HG02759 (cell line): ENCODE measurements around the gene MAP3K14.
A peak's percentile ranks its signal among the peaks of the same experiment; 100 is the strongest.

Experiments used
- ATAC-seq: cut with Tn5 transposase; IDR thresholded peaks from one replicate; pipeline ENCODE4 v1.9.1; 2021; ENCODE audit warnings: mild to moderate bottlenecking, moderate library complexity; ENCODE audit not compliant: unreplicated experiment

Gene MAP3K14

DNA sequence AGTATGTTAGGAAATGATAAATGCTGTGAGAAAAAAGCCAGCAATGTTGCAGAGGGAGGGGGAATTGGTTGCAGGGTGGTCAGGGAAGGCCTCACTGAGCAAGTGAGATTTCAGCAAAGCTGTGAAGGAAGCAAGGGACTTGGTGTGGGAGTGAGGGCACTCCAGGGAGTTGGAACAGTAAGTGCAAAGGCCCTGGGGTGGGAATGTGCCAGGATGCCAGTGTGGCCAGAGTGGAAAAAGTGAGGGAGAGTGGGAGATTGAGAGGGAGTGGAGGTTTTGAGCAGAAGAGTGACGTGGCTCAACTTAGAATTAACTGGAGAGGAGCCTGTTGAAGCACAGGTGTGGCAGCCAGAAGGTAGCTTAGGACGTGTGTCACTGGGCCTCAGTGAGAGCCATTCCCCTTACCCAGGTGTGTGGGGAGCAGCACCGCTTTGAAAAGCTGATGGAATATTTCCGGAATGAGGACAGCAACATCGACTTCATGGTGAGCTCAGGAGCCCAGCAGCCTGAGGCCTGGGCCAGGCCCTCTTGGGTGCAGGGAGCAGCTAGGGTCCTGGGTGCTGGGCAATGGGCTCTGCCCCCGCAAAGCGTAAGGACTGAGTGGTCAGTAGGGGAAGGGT is 78.6 kb downstream of the MAP3K14 start:
- no peak for ATAC-seq

DNA sequence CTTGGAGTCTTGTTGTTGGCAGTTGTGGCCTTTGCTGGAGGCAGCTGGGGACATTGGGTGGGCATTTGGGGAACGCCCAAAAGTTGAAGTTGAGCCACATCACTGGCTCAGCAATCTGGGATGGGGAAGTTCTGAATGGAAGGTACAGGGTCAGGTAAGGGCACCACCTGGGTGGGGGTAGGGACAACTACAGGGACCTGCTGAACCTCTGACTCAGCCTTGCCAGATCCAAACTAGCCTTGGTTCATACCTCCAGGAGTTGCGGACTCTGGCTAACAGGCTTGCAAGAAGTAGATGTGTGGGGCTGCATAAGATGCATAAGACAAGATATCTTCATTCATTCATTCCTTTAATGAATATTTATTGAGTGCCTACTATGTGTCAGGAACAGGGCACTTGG is 79.1 kb downstream of the MAP3K14 start:
- ATAC-seq: no peak

DNA sequence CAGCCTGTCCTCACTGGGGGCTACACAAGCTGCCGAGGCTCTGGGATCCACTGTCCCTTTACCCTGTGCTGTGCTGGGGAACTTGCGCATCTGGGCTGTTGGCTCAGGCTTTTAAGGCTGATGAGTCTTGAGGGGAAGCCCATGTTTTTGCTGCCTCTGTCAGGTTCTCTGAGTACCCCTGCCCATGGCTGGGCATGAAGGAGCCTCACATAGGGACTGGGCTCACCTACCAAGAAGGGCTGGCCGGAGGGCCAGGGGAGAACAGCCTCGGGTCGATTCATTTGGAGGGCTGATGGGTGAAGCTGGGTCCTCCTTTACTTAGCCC is 80.6 kb downstream of the MAP3K14 start:
- ATAC-seq: no peak

DNA sequence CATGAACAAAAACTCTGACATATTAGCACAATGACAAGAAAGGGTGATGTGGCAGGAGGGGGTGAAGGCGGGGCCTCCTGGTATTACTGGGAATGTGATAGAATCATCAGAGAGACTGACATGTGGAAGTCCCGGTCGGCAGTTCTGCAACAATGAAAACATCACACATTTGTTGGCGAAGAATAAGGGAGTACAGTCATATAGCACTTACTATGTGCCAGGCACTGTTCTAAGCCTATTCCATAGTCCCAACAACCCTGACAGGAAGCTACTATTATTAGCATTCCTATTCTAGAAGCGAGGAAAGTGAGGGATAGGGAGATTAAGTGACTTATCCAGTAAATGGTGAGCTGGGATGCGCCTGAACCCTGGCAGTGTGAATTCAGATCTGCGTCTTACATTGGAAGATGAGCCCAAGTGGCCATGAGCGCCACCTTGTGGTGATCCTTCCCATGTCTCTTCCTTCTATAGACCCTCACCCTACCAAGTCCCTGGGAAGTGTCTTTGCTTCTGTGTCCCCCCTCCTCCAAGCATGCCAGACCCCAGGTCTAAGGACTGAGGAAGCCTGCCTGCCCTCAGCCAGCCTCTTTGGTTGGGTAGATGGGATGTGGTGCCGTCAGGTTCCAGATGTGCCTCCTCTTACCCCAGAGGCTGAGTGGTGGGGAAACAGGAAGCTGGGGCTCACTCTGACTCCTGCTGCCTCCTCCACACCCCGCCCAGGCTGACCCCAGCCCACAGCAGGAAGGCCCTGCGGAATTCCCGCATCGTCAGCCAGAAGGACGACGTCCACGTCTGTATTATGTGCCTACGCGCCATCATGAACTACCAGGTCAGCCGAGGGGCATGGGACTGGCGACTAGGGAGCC is 81.2 kb downstream of the MAP3K14 start:
- ATAC-seq: no peak

DNA sequence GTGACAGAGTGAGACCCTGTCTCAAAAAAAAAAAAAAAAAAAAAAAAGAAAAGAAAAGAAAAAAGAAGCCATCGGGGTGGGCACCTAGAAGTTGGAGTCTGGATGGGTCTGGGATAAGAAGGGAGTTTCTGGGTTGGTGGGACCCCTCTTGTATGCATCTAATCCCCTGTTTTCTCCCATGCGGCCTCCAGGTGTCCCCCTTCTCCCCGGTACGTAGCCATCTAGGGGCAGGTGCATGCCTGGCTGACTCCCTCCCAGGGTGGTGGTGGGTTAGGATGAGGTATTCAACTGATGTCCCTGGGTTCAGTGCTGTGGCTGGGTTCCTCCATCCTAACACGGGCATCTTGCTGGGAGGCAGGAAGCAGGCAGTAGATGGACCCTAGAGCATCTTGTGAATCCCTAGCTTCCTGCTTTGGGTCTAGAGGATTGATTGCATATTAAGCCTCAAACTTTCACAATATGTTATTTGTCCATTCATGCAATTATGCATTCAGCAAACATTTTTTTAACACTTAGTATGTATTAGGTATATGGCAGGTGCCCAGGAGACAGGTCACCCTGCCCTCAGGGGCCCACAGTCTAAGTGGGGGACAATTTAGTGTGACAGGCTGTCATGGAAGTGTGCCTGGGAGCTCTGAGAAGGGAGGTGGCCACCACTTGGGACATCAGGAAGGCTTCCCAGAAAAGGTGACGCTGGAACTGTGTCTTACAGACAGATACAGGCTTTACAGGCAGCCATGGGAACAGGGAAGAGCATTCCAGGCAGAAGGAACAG is 82.0 kb downstream of the MAP3K14 start:
- no peak for ATAC-seq

DNA sequence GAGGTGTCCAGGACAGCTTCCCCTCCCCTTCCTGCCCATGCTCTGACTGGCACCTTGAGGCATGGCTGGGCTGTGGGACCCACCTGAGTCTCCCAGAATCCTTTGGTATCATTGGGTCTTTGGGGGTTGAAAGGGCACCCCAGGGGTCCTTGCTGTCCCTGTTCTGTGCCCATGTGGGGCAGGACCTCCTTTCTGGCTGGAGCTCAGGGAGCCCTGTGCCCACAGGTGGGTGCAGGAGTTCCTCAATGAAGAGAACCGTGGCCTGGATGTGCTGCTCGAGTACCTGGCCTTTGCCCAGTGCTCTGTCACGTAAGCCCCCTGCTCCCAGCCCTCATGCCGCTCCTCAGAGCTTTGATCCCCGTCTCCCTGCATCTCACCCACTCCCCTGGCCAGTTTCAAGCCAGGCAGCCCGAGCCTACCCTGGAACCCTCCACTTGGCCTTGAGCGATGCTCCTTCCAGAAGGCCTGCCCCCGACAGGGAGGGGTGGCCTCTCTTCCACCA is 83.3 kb downstream of the MAP3K14 start:
- ATAC-seq: no peak

DNA sequence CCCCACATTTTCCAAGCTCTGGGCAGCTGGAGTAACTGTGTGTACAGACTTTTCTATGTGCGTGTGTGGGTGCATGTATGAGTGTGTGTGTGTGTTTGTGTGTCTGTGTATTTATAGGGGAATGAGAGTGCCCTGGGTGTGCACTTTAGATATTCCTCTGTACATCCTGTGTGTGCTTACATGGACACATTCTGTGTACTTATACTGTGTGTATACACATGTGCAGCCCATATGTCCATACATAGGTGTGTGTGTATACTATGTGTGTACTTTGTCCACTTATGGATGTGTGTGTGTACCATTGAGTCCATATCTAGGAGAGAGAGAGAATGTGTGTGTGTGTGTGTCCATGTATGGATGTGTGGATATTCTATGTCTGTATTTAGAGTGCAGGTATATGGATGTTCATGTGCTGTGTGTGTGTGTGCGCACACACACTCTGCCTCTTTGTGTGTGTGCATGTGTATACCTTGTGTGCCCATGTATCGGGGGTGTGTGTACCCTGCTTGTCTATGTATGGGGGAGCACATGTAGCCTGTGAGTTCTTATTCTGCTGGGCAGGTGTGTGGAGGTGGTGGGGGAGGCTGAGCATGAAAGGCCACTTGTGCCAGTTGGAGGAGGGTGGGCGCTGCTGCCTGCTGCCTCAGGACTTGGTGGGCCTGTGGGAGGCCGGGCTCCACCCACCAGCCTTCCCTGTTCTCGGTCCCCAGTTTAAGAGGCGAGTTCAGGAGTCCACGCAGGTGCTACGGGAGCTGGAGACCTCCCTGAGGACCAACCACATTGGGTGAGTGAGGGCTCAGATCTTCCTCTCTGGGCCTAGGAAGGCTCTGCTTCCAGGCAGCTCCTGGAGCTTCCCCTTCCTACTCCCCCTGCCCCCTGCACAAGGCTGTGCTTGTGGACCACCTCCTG is 84.1 kb downstream of the MAP3K14 start:
- ATAC-seq: no peak

DNA sequence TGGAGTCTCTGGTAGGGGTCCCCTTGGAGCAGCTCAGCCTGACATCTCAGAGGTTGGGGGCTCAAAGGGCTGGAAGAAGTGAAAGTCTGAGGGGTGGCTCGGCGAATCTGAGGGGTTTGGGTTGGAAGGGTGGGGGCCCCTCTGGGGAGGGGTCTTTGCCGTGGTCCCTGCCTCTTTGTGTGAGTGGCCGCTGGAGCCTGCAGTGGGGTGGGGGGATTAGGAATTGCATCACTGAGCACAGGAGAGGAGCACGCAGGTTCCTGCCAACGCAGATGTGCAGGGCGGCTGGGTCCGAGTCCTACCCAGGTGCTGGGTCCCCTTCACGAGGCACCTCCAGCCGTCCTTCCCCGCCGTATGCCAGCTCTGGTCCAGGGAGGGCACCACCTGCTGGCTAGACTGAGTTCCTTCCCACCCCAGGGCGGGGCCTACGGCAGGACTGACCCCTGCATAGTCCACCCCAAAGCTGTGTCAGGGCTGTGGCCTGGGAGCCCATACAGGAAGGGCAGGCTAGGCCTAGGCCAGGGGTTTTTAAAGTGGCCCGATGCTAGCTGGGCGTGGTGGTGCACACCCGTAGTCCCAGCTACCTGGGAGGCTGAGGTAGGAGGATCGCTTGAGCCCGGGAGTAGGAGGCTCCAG is 85.2 kb downstream of the MAP3K14 start:
- ATAC-seq: no peak

DNA sequence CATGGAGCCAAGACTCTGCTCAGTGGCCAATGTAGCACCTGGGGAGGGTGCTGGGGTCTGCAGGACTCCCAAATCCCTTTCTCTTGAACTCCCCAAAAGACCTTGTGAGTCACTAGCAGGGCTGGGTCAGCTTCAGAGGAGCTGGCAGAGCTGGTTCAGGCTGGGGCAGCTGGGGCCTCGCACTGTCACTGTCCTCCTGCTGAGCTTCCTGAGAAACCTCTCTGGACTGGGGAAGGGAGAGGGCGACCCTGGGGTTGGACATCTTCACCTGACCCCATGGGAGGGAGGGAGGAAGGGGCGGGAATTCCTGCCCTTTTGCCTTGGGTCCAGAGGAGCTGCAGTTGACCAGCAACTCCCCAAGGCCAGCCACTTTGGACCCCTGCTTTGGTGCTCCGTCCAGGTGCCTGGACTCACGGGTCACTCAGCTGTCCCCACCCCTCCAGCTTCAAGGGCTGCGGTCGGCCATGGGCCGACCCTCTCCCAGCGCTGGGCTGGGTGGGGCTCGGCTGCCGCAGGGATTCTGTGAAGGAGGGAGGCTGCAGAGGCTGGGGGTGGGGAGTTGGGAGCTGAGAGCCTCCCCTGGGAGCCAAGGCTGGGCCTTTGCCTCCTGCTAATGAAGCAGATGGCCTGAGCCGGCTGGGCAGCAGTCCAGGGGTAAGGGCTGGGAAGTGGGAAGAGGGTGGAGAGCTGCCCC is 85.9 kb downstream of the MAP3K14 start:
- ATAC-seq: no peak

DNA sequence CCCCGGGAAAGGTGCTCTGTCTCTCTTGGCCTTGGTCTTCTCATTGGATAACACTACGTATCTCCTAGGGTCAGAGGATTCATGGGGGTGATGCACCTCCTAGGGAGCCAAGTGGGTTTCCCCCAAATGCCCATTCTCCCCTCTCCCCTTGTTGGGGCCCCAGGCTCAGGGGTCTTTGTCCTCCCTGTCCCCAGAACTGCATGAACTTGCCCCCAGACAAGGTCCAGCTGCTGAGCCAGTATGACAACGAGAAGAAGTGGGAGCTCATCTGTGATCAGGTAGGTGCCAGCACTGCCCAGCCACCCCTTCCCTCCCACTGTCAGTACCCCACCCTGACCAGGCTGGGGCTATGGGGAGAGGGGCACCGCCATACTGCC is 86.4 kb downstream of the MAP3K14 start:
- no peak for ATAC-seq

DNA sequence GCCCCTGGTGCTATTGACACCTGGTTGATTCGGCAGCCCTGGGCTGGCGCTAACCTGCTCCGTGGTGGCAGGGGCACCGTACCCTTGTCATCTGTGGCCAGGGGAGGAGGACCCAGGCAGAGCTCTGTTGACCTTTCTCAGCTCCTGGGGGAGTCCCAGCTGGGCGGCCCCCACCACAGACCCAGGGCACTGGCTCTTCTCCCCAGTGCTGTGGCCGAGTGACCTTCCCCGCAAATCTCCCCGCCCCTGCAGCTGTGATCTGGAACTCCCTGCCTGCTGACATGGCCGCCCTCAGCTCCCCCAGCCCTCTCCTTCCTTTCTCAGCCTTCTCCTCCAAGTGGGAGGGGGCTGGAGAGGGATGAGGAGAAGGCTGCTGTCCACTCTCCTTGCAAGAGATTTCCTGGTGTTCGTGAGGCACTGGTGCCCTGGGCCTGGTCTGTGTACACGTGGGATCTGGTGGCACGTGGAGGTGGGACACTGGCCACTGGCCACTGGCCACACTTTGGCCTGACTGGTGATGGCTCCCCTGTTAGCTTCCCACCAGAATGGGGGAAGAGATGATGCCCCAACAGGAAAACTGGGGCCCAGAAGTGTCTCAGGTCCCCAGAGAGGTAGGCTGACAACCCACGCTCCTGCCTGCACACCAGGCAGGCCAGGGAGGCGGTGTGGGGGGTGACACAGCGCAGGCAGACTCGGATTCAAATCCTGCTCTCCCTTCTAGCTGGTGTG is 87.0 kb downstream of the MAP3K14 start:
- ATAC-seq: no peak

DNA sequence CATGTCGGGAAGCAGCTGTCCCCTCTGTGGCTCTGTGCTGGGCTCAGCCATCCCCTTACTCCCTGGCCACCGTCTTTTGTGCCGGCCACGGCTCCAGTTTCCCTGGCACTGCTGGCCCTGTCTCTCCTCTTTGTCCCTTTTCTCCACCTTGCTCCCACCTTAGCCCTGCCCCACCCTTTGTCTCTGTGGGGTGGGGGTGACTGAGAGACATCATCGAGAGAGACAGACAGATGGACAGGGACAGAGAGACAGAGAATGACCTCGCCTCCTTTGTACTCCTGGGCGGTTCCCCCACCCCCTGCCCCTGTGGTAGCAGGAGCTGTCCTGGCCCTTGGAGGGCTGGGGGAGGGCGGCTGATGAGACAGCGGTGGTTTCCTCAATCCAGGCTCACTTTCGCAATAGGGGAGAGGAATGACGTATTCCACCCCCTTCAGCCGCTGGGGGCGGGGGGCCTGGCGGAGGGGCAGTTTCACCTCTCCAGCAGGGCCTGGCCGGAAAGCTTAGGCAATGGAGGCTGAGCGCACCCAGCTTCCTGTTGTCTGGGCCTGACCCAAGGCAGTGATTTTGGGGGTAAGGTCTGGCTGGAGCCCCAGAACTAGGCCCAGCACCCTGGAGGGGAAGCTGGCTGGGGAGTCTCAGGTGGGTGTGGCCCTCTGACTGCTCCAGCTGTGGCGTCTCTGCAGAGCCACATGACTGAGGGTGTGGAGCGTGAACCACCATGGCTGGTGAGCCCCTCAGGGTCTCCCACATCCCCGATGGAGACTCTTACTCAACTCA is 87.9 kb downstream of the MAP3K14 start:
- peak; percentile 37 for ATAC-seq

DNA sequence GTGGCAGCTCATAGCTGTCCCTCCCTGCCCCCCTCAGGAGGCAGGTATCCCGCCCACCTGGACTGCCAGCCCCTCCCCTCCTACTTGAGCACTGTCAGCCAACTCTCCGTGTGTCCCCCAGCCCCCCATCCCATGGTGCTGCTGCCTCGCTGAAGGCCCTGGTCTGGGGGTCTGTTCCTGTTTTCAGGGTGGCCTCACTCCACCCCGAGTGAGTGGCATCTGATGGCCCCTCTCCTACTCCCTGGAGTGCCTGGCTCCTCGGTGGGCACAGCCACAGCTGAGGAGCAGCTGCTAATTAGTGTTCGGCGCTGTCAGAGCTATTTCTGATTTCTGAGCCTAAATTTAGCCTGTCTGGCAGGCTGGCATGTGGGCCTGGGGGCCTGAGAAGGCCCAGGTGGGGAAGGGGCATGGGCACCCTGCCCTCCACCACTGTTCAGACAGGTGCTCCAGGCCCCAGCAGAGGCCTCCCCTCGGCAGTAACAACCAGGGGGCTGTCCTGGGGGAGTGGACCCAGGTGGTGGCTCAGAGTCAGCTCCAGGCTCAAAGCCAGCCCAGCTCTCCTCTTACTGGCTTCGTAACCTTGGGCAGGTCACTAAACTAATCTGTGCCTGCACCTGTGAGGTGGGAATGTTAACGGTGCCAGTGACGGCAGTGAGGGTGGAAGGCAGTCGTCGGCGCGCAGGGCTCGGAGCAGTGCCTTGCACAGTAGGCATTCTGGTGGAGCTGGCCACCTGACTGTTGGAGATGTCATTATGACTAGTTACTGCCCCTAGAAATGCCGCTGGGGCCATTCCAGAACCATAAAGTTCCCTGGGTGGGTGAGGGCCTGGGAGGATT is 88.7 kb downstream of the MAP3K14 start:
- ATAC-seq: no peak

DNA sequence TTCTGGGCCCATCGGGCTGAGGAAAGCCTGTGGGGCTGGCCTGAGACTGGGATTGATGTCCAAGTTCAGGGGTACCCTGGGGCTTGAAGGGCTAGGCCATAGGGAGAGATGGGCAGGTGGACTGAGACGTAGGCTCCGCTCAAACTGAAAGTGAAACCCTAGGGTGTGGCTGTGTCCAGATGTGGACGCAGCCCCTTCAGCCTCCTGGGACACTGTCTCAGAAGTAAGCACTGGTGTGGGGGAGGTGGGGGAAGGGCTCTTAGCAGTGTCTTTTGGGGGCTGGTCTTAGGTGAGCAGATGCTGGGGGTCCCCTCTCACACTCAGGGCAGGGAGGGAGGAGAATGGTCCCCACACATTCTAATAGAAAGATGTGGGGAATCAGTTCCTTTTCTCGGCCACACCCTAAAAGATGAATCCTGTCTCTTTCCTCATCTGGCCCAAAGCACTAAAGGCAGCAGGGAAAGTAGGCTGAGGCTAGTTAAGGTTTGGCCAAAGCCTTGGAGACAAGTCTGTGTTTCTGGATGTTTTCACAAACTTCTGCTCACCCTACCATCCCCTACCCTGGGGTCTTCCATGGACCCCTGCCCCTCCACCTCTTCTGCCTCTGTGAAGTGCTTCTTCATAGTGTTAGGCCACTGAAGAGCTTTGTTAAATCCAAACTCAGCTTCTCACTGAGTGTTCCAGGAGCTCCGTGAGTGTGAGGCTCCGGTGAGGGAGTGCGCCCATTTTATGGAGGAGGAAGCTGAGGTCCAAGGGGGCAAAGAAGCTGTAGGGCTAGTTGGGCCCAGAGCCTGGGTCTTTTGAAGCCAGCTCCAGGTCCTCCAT is 89.5 kb downstream of the MAP3K14 start:
- peak; percentile 32 for ATAC-seq

DNA sequence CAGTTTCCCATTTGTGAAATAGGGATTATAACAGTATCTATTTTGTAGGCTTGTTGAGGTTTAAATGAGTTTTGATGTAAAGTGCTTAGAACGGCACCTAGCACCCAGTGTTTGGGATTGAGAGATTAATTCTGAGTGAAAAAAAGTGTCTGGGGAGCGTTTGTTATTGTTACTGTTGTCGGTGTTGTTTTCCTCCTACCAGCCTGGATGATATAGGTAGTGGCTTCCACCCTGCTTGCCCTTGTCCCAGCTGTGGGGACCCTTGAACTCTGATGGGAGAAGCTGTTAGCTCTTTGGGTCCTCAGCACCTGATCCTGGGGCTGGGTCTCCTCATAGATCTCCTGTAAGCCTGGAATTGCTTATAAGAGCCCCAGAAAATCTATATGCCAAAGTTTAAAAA is 90.2 kb downstream of the MAP3K14 start:
- no peak for ATAC-seq

DNA sequence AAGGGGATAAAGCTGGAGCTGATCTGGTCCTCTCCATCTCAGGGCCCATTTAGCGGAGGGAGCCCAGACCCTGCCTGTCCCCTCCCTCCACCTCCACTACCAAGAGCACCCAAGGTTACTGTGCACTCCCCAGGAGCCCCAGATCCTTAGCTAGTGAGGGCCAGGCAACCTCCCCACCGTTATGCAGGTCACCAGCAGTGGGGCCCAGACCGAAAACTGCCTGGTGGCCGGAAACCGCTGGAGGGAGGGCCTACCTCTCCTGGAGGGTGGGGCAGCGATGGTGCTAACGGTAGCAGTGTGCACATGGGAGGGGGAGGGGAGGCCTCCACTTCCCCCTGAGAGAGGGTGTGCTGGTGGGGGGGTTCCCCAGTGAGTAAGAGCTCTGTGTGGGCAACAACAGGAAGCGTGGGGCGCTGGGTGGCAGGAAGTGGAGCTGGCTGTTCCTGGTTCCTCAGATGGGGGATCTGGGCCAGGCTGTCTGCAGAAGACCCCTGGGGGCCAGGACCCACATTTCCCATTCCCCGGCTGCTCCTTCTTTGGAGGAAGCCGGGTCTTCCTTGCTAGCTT is 90.8 kb downstream of the MAP3K14 start:
- peak; percentile 45 for ATAC-seq
